ENCODE measurements around the gene DOCK11. TPM values are rescaled to one million over a fixed set of nuclear protein-coding genes. Genes with fewer than 3 reads are reported as not detected.

The DOCK11 gene
- total RNA-seq, 4 donors from 2014 or later, result 62.1 to 156 (median 76.3) TPM

GRCh38 chrX:118626346-118626745, 130.7 kb downstream of the DOCK11 start:
- ATAC-seq (ENCODE audit: low FRiP score) (no peak), DNase-seq (ENCODE audit: low spot score) (no peak)
- no peak for TF ChIP-seq CTCF (IDR thresholded peaks at IDR 0.05)

DNA sequence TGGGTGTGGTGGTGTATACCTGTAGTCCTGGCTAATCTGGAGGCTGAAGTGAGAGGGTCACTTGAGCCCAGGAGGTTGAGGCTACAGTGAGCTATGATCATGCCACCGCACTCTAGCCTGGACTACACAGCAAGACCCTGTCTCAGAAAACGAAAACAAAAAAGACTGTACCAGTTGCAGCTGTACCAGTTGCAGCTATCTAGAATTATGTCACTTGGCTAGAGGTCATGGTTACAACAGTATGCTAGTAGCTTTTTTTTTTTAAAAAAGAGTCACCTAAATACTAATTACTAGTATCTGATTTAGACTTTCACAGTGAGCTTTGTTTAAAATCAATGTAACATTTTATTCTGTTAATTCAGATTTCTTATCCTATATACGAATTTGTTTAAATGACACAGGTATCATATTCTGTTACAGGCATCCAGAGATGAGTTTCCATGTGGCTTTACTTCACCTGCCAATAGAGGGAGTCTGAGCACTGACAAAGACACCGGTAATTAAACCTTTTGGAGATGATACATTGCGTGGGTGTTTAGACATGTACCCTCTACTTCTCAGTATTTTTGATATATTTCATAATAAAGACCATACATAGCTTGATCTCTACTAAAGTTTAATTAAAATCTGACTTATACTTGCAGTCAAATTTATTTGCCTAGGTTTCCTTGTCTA, 131.6 kb downstream of the DOCK11 start:
- DNase-seq (ENCODE audit: low spot score) (no peak), ATAC-seq (ENCODE audit: low FRiP score) (no peak)
- TF ChIP-seq CTCF (IDR thresholded peaks at IDR 0.05), result no peak

- DNase-seq (ENCODE audit: low spot score) (no peak), ATAC-seq (ENCODE audit: low FRiP score) (no peak)
- no peak for TF ChIP-seq CTCF (IDR thresholded peaks at IDR 0.05)
Observed at GRCh38 chrX:118630848-118631247, 135.2 kb downstream of the DOCK11 start.

- ATAC-seq (ENCODE audit: low FRiP score), result no peak
- DNase-seq (ENCODE audit: low spot score), result no peak
- TF ChIP-seq CTCF (IDR thresholded peaks at IDR 0.05), result no peak
Observed at GRCh38 chrX:118631586-118631985, 136.0 kb downstream of the DOCK11 start.

GRCh38 chrX:118632862-118633261, 137.2 kb downstream of the DOCK11 start:
- no peak for TF ChIP-seq CTCF (IDR thresholded peaks at IDR 0.05)
- no peak for DNase-seq (ENCODE audit: low spot score)
- no peak for ATAC-seq (ENCODE audit: low FRiP score)

DNA sequence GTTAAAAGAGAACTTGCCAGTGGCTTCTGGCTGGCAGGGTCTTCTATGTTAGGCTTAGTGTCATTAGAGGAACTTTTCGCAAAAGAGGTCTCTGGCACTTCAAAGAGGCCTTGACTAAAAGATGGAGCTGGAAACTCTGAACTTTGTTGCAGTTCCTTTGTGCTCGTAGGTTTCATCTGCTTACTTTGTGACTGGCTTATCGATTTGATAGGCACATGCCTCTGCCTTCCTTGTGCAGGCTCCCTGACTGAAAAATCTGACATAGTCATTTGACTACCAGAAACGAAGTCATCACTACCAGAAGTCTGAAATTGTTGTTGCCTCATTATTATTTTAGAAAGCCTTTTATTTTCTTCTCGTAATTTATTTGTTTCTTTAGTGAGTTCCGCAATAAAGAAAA, 137.9 kb downstream of the DOCK11 start:
- no peak for TF ChIP-seq CTCF (IDR thresholded peaks at IDR 0.05)
- ATAC-seq (ENCODE audit: low FRiP score) (no peak), DNase-seq (ENCODE audit: low spot score) (no peak)

DNA sequence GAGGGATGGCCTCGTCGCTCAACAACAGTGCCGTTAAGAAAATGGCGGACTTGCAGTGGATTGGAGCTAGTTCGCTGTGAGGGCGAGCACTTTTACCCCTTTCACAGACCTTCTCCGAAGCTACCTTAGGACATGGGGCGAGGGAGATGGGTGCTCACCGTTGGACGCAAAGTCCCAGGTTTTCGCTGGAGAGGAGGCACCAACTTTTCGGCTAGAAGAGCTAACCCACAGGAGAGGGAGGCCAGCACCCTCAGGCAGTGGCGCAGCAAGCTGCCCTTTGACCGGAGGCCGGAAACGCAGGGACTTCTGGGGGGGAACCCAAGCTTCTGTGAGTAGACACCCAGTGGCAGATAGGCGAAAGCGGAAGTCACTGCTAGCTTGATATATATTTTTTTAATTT, 138.7 kb downstream of the DOCK11 start:
- no peak for ATAC-seq (ENCODE audit: low FRiP score)
- no peak for TF ChIP-seq CTCF (IDR thresholded peaks at IDR 0.05)
- no peak for DNase-seq (ENCODE audit: low spot score)
